Fibroblast of lung (primary cell): ENCODE data around the gene SLC8A2. TPM values are rescaled to one million over a fixed set of nuclear protein-coding genes. Genes with fewer than 3 reads are reported as not detected.
"Not testable (repeated sequence)": the region's sequence is repeated elsewhere in the genome, so short reads cannot be mapped to it uniquely, and the experiment has no call there.

Experiments
- DNase-seq, 2 donors: peaks; one replicate each; pipeline versions ENCODE4 v3.0.0 to v3.0.0-alpha.2; 2010; ENCODE audit warnings: low read depth in 2 of 2
- H2AFZ ChIP-seq: 2 replicates; pipeline ENCODE4 v1.5.1; 2012; ENCODE audit warnings: low read length, control low read depth, inconsistent platforms
- H3K27ac ChIP-seq: 2 replicates; pipeline ENCODE4 v1.5.1; 2011; ENCODE audit warnings: low read length, control low read depth; ENCODE audit not compliant: insufficient read depth
- H3K27me3 ChIP-seq: 2 replicates; pipeline ENCODE4 v1.5.1; 2011; ENCODE audit warnings: mild to moderate bottlenecking, low read length; ENCODE audit not compliant: control insufficient read depth, insufficient read depth
- H3K36me3 ChIP-seq: 2 replicates; pipeline ENCODE4 v1.5.1; 2011; ENCODE audit warnings: low read length; ENCODE audit not compliant: control insufficient read depth, insufficient read depth
- H3K4me1 ChIP-seq: 2 replicates; pipeline ENCODE4 v1.5.1; 2011; ENCODE audit warnings: low read length; ENCODE audit not compliant: control insufficient read depth, insufficient read depth; ENCODE audit errors: extremely low read depth
- H3K4me2 ChIP-seq: 2 replicates; pipeline ENCODE4 v1.5.1; 2011; ENCODE audit warnings: low read length, control low read depth; ENCODE audit not compliant: insufficient read depth; ENCODE audit errors: extremely low read depth
- H3K4me3 ChIP-seq, 4 experiments: fragments of 200-600 bp in 1 of 4; sonication (generic) in 1 of 4; replicated peaks in 1 of 4; 2 replicates each; pipeline ENCODE4 v1.5.1; 2011 to 2016; ENCODE audit warnings: low read length in 4 of 4, low read depth in 3 of 4, mild to moderate bottlenecking in 3 of 4, control low read depth in 2 of 4, inconsistent platforms in 1 of 4, mixed read lengths in 1 of 4; ENCODE audit not compliant: insufficient read depth in 1 of 4; ENCODE audit errors: control extremely low read depth in 1 of 4
- H3K79me2 ChIP-seq: 2 replicates; pipeline ENCODE4 v1.5.1; 2012; ENCODE audit warnings: mild to moderate bottlenecking, low read length, inconsistent platforms; ENCODE audit not compliant: control insufficient read depth, insufficient read depth
- H3K9ac ChIP-seq: 2 replicates; pipeline ENCODE4 v1.5.1; 2011; ENCODE audit warnings: mild to moderate bottlenecking, low read length, control low read depth; ENCODE audit not compliant: insufficient read depth
- H3K9me3 ChIP-seq: 2 replicates; pipeline ENCODE4 v1.5.1; 2012; ENCODE audit warnings: low read depth, low read length; ENCODE audit not compliant: control insufficient read depth, insufficient read depth
- H4K20me1 ChIP-seq: 2 replicates; pipeline ENCODE4 v1.5.1; 2011; ENCODE audit warnings: low read length; ENCODE audit not compliant: control insufficient read depth, insufficient read depth; ENCODE audit errors: extremely low read depth
- CTCF ChIP-seq, 2 donors: IDR thresholded peaks in 1 of 2; conservative IDR thresholded peaks in 1 of 2; 1 replicate in 1 of 2; 2 replicates in 1 of 2; pipeline ENCODE4 v1.5.1; 2011 to 2012; ENCODE audit warnings: low read length in 2 of 2, control low read depth in 1 of 2, inconsistent platforms in 1 of 2, low read depth in 1 of 2, mild to moderate bottlenecking in 1 of 2
- polyA plus RNA-seq, 2 donors: library from polyadenylated mRNA; depleted of rRNA in 1 of 2; stranded (reverse) in 1 of 2; unstranded in 1 of 2; fragments of >200 nt; gene quantifications; 2 replicates each; pipeline ENCODE4 v1.2.1, GENCODE V29; 2011 to 2012; ENCODE audit warnings: missing spikeins in 1 of 2
- total RNA-seq: library from RNA; depleted of rRNA; stranded (reverse); fragments of >200 nt; gene quantifications from 2 replicates; pipeline ENCODE4 v1.2.1, GENCODE V29; 2014

Gene SLC8A2
- total and polyA plus RNA-seq, 2 donors (not counting 1 experiment from before 2014, with no cell fraction given) = under 0.01 TPM; not detected in 1

DNA sequence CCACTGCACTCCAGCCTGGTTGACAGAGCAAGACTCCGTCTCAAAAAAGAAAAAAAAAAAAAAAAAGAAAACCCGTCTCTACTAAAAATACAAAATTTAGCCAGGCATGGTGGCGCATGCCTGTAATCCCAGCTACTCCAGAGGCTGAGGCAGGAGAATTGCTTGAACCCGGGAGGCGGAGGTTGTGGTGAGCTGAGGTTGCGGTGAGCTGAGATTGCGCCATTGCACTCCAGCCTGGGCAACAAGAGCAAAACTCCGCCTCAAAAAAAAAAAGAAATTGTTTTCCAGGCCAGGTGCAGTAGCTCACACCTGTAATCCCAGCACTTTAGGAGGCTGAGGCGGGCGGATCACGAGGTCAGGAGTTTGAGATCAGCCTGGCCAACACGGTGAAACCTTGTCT lies 85.1 kb downstream of the SLC8A2 start:
- DNase-seq, H3K4me2 ChIP-seq, H3K27ac ChIP-seq, H3K79me2 ChIP-seq, H4K20me1 ChIP-seq, H3K36me3 ChIP-seq, H3K9me3 ChIP-seq, H3K4me1 ChIP-seq, H3K27me3 ChIP-seq, H3K9ac ChIP-seq, H2AFZ ChIP-seq, H3K4me3 ChIP-seq: not testable (repeated sequence)

DNA sequence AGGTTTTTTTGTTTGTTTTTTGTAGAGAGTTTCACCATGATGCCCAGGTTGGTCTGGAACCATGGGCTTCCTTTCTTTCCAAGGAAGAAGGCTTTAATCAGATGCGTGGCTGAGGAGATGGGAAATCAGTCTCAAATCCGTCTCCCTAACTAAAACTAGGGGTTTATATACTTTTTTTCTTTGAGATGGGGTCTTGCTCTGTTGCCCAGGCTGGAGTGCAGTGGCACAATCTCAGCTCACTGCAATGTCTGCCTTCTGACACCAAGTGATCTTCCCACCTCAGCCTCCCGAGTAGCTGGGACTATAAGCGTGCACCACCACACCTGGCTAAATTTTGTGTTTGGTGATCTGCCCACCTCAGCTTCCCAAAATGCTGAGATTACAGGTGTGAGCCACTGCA lies 87.2 kb downstream of the SLC8A2 start:
- H3K27ac ChIP-seq = not testable (repeated sequence)

DNA sequence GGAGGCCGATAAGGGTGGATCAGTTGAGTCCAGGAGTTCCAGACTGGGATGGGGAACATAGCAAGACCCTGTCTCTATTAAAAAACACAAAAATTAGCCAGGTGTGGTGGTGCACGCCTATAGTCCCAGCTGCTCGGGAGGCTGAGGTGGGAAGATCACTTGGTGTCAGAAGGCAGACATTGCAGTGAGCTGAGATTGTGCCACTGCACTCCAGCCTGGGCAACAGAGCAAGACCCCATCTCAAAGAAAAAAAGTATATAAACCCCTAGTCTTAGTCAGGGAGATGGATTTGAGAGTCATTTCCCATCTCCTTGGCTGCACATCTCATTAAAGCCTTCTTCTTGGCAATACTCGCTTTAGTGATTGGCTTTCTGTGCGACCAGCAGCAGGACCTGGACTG lies 87.8 kb downstream of the SLC8A2 start:
- not testable (repeated sequence) for H3K9me3 ChIP-seq, H3K79me2 ChIP-seq, H3K4me1 ChIP-seq

More for the DNA sequence above, 87.2 kb downstream of the SLC8A2 start:
- not testable (repeated sequence) for H3K36me3 ChIP-seq, H4K20me1 ChIP-seq, H3K79me2 ChIP-seq, H3K4me2 ChIP-seq, H3K4me1 ChIP-seq, H3K9me3 ChIP-seq, H3K9ac ChIP-seq, H3K4me3 ChIP-seq, H3K27me3 ChIP-seq, H2AFZ ChIP-seq, DNase-seq

GRCh38 chr19:47381653-47382279 lies 89.9 kb downstream of the SLC8A2 start:
- H3K9ac ChIP-seq = no peak overlapping the region
- no peaks in the 10 kb centered on the region for H3K27me3 ChIP-seq
- DNase-seq = no peak
- H3K79me2 ChIP-seq = no peaks in the 10 kb centered on the region
- no peaks in the 10 kb centered on the region for H3K4me1 ChIP-seq
- no peaks in the 10 kb centered on the region for H3K9me3 ChIP-seq
- H3K4me2 ChIP-seq = no peak overlapping the region
- no peaks in the 10 kb centered on the region for H4K20me1 ChIP-seq
- no peak overlapping the region for H3K4me3 ChIP-seq
- peaks cover 17% of the 10 kb centered on the region for H3K36me3 ChIP-seq
- H3K27ac ChIP-seq = no peak overlapping the region
- H2AFZ ChIP-seq = no peak overlapping the region
- no peak for TF ChIP-seq CTCF (conservative IDR thresholded peaks at IDR 0.05 in 1 of 2, IDR thresholded peaks at IDR 0.05 in 1 of 2; ENCODE audit: low read depth in 1 of 2, low read length in 2 of 2)

More for the DNA sequence above, 87.8 kb downstream of the SLC8A2 start:
- not testable (repeated sequence) for H4K20me1 ChIP-seq, H3K4me3 ChIP-seq, H3K27ac ChIP-seq, H2AFZ ChIP-seq, H3K36me3 ChIP-seq, DNase-seq, H3K9ac ChIP-seq, H3K4me2 ChIP-seq, H3K27me3 ChIP-seq
